GM12892 (cell line): ENCODE measurements around the gene DESI1.

Source experiments
- DNase-seq: peaks from one replicate; pipeline ENCODE4 v3.0.0; 2011; ENCODE audit not compliant: insufficient read length
- FAIRE-seq: peaks from 2 replicates; lab custom pipeline; 2011; peaks lifted over from hg19 to GRCh38; lab: Jason Lieb, UNC
- POLR2A ChIP-seq: IDR thresholded peaks from 2 replicates; pipeline ENCODE4 v1.6.1; 2011; ENCODE audit warnings: low read depth, low read length, control low read depth
- POLR2AphosphoS5 ChIP-seq: IDR thresholded peaks from 2 replicates; pipeline ENCODE4 v1.6.1; 2011; ENCODE audit warnings: low read depth, low read length, control low read depth
- TAF1 ChIP-seq: IDR thresholded peaks from 2 replicates; pipeline ENCODE4 v1.6.1; 2011; ENCODE audit warnings: low read depth, mild to moderate bottlenecking, control low read depth, low read length, borderline replicate concordance

Gene DESI1

GRCh38 chr22:41625577-41625976 is 4.7 kb upstream of the DESI1 start:
- DNase-seq (no peak), FAIRE-seq (no peak)
- TF ChIP-seq POLR2A (no peak), TAF1 (no peak), POLR2AphosphoS5 (no peak)

GRCh38 chr22:41621911-41622179 is 1.0 kb upstream of the DESI1 start:
- no peak for FAIRE-seq
- DNase-seq, result no peak
- TF ChIP-seq POLR2A (no peak), POLR2AphosphoS5 (no peak), TAF1 (no peak)

- peak; percentile 100 for FAIRE-seq
- peak; percentile 99 for DNase-seq
- TF ChIP-seq POLR2AphosphoS5 (peak; percentile 96), TAF1 (no peak; the same call in none of the 2 replicates), POLR2A (peak; percentile 85)
These were observed 462 bp upstream of the DESI1 start, which contains the start of gene XRCC6 for GRCh38 chr22:41621099-41621910. TSS of gene XRCC6 (plus strand) at chr22:41621295. CDS start at chr22:41622005, 710 bp downstream.

GRCh38 chr22:41619979-41620588 is 759 bp downstream of the DESI1 start:
- DNase-seq, result peak; percentile 25

GRCh38 chr22:41613456-41613855 is 7.4 kb downstream of the DESI1 start:
- TF ChIP-seq POLR2A (no peak), TAF1 (no peak)
- DNase-seq (no peak), FAIRE-seq (no peak)

More at GRCh38 chr22:41619979-41620588, 759 bp downstream of the DESI1 start:
- no peak for FAIRE-seq
- no peak for TF ChIP-seq POLR2A
- TF ChIP-seq POLR2AphosphoS5, result no peak
- TF ChIP-seq TAF1, result 0 out of 2 replicates have a peak, but pooled peaks have one; percentile 31

GRCh38 chr22:41612603-41613306 is 8.1 kb downstream of the DESI1 start:
- FAIRE-seq, result no peak
- no peak for DNase-seq
- no peak for TF ChIP-seq TAF1
- no peak for TF ChIP-seq POLR2A
- TF ChIP-seq POLR2AphosphoS5, result no peak

GRCh38 chr22:41608386-41608785 is 12.5 kb downstream of the DESI1 start:
- FAIRE-seq (no peak), DNase-seq (no peak)
- TF ChIP-seq POLR2A (no peak), POLR2AphosphoS5 (no peak), TAF1 (no peak)

- TF ChIP-seq POLR2A (no peak), POLR2AphosphoS5 (no peak), TAF1 (no peak)
- peak; percentile 80 for FAIRE-seq
These were observed 16.9 kb downstream of the DESI1 start for GRCh38 chr22:41603873-41604332.

GRCh38 chr22:41600976-41601375 is 19.9 kb downstream of the DESI1 start:
- FAIRE-seq (no peak), DNase-seq (no peak)
- TF ChIP-seq TAF1, result no peak
- no peak for TF ChIP-seq POLR2AphosphoS5
- no peak for TF ChIP-seq POLR2A

More at GRCh38 chr22:41603873-41604332, 16.9 kb downstream of the DESI1 start:
- peak; percentile 47 for DNase-seq

- no peak for FAIRE-seq
- TF ChIP-seq TAF1, result no peak
- TF ChIP-seq POLR2AphosphoS5, result no peak
- TF ChIP-seq POLR2A, result no peak
- DNase-seq, result no peak
These were observed 21.8 kb downstream of the DESI1 start for GRCh38 chr22:41598891-41599635.

- TF ChIP-seq POLR2AphosphoS5, result no peak
- DNase-seq (no peak), FAIRE-seq (no peak)
These were observed 22.8 kb downstream of the DESI1 start for GRCh38 chr22:41598081-41598480.

- TF ChIP-seq POLR2A, result no peak
- TF ChIP-seq POLR2AphosphoS5, result no peak
- no peak for TF ChIP-seq TAF1
- FAIRE-seq (no peak), DNase-seq (no peak)
These were observed 23.2 kb downstream of the DESI1 start for GRCh38 chr22:41597635-41597953.
